DOHH2 (cell line): ENCODE results near the gene MLLT6.

ENCODE experiments used
- H3F3A ChIP-seq: fragments of 200-600 bp; sonication (generic), shearing (Covaris generic); 2 replicates; pipeline ENCODE4 v1.6.0; 2016; ENCODE audit warnings: antibody characterized with exemption, mild to moderate bottlenecking; ENCODE audit not compliant: control insufficient read depth, insufficient read depth
- H3K27ac ChIP-seq: fragments of 200-600 bp; sonication (generic); 2 replicates; pipeline ENCODE4 v1.5.1; 2014; ENCODE audit warnings: low read depth, mild to moderate bottlenecking, low read length, moderate library complexity
- H3K27me3 ChIP-seq: fragments of 200-600 bp; sonication (generic); 2 replicates; pipeline ENCODE4 v1.6.1; 2014; ENCODE audit warnings: mild to moderate bottlenecking, low read length, mixed read lengths; ENCODE audit not compliant: control insufficient read depth
- H3K36me3 ChIP-seq: fragments of 200-600 bp; sonication (generic); 2 replicates; pipeline ENCODE4 v1.6.1; 2014; ENCODE audit warnings: mild to moderate bottlenecking, low read length, moderate library complexity, mixed read lengths; ENCODE audit not compliant: control insufficient read depth
- H3K4me1 ChIP-seq: fragments of 200-600 bp; sonication (generic); 2 replicates; pipeline ENCODE4 v1.6.1; 2014; ENCODE audit warnings: mild to moderate bottlenecking, low read length, mixed read lengths; ENCODE audit not compliant: control insufficient read depth
- H3K4me2 ChIP-seq: fragments of 200-600 bp; sonication (generic); 2 replicates; pipeline ENCODE4 v1.6.0; 2014; ENCODE audit warnings: mild to moderate bottlenecking, low read length, moderate library complexity
- H3K4me3 ChIP-seq: fragments of 200-600 bp; sonication (generic); 2 replicates; pipeline ENCODE4 v1.5.1; 2014; ENCODE audit warnings: mild to moderate bottlenecking, low read length, mixed read lengths
- H3K79me2 ChIP-seq: fragments of 200-600 bp; sonication (generic); 2 replicates; pipeline ENCODE4 v1.6.1; 2014; ENCODE audit warnings: mild to moderate bottlenecking, low read length, mixed read lengths; ENCODE audit not compliant: control insufficient read depth
- H3K9me2 ChIP-seq: fragments of 200-600 bp; sonication (generic); replicated peaks from 2 replicates; pipeline ENCODE4 v1.6.1; 2014; ENCODE audit warnings: mild to moderate bottlenecking, low read length, mixed read lengths; ENCODE audit not compliant: control insufficient read depth
- H3K9me3 ChIP-seq: fragments of 200-600 bp; sonication (generic); 2 replicates; pipeline ENCODE4 v1.6.1; 2014; ENCODE audit warnings: antibody characterized with exemption, low read length, mixed read lengths; ENCODE audit not compliant: control insufficient read depth, insufficient read depth
- H4K20me1 ChIP-seq: fragments of 200-600 bp; sonication (generic); 2 replicates; pipeline ENCODE4 v1.6.0; 2014; ENCODE audit warnings: low read depth, mild to moderate bottlenecking, antibody characterized with exemption, low read length, moderate library complexity; ENCODE audit not compliant: control insufficient read depth, insufficient read depth
- EZH2phosphoT487 ChIP-seq: fragments of 200-600 bp; sonication (generic); IDR thresholded peaks from 2 replicates; pipeline ENCODE4 v1.6.1; 2017; ENCODE audit warnings: borderline replicate concordance, mild to moderate bottlenecking, antibody characterized with exemption, low read length, moderate library complexity, mixed read lengths
- TF ChIP-seq, protein P1 (sequence below): fragments of 200-600 bp; sonication (generic); IDR thresholded peaks from one replicate; pipeline ENCODE4 v1.5.1; 2014; ENCODE audit warnings: antibody characterized with exemption, mild to moderate bottlenecking, low read depth, low read length; ENCODE audit not compliant: poor library complexity, severe bottlenecking

MLLT6 gene

DNA sequence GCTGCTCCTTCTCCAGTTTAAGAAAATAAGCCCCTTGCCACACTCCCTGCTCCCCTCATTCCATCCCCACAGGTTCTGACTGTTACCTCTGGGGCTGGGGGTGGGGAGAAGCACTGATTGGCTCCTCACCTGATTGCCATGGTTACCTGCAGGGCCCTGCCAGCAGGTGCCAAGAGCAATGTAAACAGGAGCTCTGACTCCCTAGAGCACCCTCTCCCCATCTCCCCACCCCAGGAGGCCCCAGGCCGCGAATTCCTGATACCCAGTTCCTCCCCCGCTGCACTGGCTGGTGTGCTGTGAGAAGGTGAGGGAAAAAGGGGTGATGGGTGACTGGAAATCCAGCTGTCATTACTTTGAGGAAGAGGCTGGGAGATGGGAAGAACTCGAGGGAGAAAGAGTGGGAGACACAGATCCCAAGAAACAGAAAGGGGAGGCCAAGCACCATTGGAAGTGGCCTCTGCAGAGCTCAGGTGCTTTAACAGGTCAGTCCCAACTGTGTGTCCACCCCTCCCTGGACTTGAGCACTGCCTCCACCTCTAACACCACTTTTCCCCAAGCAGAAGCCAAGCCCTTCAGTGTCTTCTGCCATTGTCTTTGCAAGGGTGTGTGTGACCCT is 38.6 kb downstream of the MLLT6 start:
- no peaks in the 10 kb centered on the region for H4K20me1 ChIP-seq

DNA sequence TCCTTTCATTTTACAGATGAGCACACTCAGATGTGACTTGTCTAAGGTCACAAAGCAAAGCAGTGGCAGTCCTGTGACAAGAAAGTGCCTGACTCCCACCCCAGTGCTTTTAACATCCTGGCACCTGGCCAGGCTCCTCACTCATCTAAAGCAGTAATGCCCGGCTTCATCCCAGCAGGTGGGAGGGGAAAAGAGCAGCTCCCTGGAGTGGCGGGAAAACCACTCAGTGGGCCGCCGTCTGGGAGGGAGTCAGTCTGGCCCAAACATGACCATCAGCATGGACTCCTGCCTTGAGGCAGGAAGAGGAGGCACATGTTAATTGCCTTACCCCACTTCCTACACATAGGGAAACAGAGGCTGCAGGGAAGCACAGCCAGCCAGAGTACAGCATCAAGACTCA is 40.5 kb downstream of the MLLT6 start:
- Histone ChIP-seq H3K4me2 (peak overlapping the region; percentile 97), H3K27ac (peak overlapping the region; percentile 20; the same call in 1 of the 2 replicates), H3K27me3 (peaks cover 20% of the 10 kb centered on the region), H4K20me1 (no peaks in the 10 kb centered on the region), H3K4me3 (no peak overlapping the region), H3K9me3 (no peaks in the 10 kb centered on the region), H3F3A (peaks cover 15% of the 10 kb centered on the region), H3K9me2 (no peaks in the 10 kb centered on the region), H3K4me1 (peaks cover 82% of the 10 kb centered on the region), H3K36me3 (no peaks in the 10 kb centered on the region), H3K79me2 (no peaks in the 10 kb centered on the region)
- TF ChIP-seq, protein P1, sequence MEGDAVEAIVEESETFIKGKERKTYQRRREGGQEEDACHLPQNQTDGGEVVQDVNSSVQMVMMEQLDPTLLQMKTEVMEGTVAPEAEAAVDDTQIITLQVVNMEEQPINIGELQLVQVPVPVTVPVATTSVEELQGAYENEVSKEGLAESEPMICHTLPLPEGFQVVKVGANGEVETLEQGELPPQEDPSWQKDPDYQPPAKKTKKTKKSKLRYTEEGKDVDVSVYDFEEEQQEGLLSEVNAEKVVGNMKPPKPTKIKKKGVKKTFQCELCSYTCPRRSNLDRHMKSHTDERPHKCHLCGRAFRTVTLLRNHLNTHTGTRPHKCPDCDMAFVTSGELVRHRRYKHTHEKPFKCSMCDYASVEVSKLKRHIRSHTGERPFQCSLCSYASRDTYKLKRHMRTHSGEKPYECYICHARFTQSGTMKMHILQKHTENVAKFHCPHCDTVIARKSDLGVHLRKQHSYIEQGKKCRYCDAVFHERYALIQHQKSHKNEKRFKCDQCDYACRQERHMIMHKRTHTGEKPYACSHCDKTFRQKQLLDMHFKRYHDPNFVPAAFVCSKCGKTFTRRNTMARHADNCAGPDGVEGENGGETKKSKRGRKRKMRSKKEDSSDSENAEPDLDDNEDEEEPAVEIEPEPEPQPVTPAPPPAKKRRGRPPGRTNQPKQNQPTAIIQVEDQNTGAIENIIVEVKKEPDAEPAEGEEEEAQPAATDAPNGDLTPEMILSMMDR = no peak
- no peak for TF ChIP-seq EZH2phosphoT487

More for the DNA sequence above, 38.6 kb downstream of the MLLT6 start:
- Histone ChIP-seq H3K36me3 (no peaks in the 10 kb centered on the region), H3K27me3 (peaks cover 4% of the 10 kb centered on the region), H3K4me3 (no peak overlapping the region), H3F3A (peaks cover 9% of the 10 kb centered on the region), H3K9me3 (no peaks in the 10 kb centered on the region), H3K9me2 (no peaks in the 10 kb centered on the region), H3K4me1 (peaks cover 64% of the 10 kb centered on the region), H3K79me2 (no peaks in the 10 kb centered on the region), H3K27ac (no peak overlapping the region), H3K4me2 (no peak overlapping the region)
- TF ChIP-seq EZH2phosphoT487 = no peak
- TF ChIP-seq, protein P1 = no peak

DNA sequence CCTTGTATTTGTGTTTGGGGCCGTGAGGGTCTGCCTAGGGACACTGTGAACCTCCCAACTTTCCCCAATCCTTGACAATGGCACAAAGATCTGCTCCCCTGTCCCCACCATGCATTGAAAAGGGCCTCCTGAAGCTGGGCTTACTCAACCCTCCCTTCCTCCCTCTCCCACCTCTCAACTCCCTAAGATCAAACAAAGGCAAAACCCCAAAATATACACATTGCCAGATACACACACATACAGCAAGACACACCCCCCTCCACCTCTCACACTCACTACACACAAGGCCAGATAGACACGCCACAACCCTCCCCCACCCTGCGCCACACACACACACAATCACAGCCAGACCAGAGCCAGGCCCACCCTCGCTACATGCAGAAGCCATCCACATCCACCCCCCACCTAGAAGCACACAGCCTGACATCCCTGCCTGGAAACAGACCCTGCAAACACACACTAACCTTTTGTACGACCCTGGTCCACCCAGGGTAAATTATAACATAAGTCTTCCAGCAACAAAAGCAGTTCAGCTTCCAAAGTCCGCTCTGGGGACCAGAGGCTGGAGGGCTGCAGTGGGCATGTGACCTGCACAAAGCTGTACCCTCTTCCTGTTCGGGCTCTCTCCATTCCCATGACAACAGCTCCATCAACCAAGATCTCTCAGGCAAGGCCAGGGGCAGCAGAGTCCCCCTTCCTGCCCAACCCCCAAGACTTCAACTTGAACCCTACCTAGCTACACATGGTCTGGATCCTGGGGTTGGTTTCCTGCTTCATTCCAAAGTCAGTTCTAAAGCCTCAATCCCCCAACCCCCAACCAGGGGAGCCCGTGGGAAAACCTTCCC is 41.2 kb downstream of the MLLT6 start:
- peak overlapping the region; percentile 97 for H3K4me2 ChIP-seq
- peak overlapping the region; percentile 97 for H3K4me3 ChIP-seq
- H3K79me2 ChIP-seq = no peaks in the 10 kb centered on the region
- H3K36me3 ChIP-seq = no peaks in the 10 kb centered on the region
- H3K4me1 ChIP-seq = peaks cover 83% of the 10 kb centered on the region
- peaks cover 18% of the 10 kb centered on the region for H3F3A ChIP-seq
- peaks cover 20% of the 10 kb centered on the region for H3K27me3 ChIP-seq
- H3K27ac ChIP-seq = peak overlapping the region; percentile 20; the same call in 1 of the 2 replicates
- no peaks in the 10 kb centered on the region for H3K9me2 ChIP-seq
- TF ChIP-seq, protein P1 = no peak
- no peak for TF ChIP-seq EZH2phosphoT487
- no peaks in the 10 kb centered on the region for H4K20me1 ChIP-seq
- H3K9me3 ChIP-seq = no peaks in the 10 kb centered on the region
